Activated CD8-positive, alpha-beta memory T cell treated with anti-CD3 and anti-CD28 coated beads, Interleukin-2, amount 50 U/mL, for 1 hour (primary cell): ENCODE measurements around the gene MPV17.
"Not testable (repeated sequence)": the region's sequence is repeated elsewhere in the genome, so short reads cannot be mapped to it uniquely, and the experiment has no call there.

Experiments used
- DNase-seq: peaks from one replicate; pipeline ENCODE4 v3.0.0-alpha.2; 2020; ENCODE audit errors: extremely low read depth

Gene MPV17

DNA sequence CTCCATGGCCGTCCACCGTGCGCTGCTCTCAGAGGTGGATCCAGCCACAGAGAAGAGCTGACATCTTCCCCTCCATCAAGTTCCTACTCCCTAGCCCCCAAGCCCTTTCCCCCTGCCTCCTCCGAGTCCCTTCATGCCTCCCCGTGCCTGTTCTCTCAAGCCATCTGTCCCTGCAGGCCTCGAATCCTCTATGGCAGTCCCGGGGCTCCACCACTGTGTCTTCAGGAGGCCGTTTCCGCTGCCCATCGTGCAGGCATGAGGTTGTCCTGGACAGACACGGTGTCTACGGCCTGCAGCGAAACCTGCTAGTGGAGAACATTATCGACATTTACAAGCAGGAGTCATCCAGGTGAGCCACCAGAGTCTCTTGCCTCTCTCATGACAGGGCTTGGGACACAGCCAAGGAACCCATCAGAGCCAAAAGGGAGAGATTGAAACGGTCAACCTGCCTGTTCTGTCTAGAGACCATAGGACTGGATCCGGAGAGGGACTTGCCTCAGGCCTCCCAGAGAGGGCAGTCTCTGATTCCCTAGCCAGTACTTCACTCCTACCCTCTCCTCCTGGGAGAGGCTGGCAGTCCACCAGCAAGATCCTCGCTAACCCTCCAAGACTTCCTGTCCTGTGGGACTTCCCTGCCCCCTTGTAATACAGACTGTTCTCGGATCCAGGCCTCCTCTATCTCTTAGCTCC lies 24.4 kb downstream of the MPV17 start:
- no peak for DNase-seq

DNA sequence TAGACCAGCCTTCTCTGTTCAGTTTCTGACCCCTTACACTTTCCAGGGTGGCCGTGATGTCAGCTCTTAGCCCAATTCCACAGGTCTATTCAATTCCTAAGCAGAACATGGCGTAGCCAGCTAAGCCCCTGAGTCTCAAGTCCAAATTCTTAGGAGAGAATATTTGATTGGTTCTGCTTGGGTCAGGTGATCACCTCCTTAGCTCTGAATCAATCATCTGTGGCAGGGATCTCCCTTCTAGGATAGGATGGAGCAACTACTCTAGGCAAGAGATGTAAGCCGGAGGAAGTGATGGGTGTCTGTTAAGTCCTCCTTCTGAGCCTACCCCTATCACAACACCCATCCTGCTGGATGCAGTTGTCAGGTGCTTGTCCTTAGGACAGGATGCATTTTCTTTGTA lies 25.7 kb downstream of the MPV17 start:
- DNase-seq: no peak

DNA sequence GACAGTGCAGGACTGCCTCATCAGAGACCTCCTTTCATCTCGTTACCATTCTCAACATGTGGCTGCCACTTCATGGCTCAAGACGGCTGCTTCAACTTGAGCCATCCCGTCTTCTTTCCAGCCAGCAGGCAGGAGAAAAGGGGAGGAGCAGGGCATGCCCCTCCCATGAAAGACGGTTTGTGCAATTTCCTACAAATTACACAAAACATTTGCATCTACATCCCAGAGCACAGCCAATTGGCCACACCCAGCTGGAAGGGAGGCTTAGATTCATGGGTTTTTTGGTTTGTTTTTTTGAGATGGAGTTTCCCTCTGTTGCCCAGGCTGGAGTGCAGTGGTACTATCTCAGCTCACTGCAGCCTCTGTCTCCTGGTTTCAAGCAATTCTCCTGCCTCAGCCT lies 26.4 kb downstream of the MPV17 start:
- DNase-seq: no peak

DNA sequence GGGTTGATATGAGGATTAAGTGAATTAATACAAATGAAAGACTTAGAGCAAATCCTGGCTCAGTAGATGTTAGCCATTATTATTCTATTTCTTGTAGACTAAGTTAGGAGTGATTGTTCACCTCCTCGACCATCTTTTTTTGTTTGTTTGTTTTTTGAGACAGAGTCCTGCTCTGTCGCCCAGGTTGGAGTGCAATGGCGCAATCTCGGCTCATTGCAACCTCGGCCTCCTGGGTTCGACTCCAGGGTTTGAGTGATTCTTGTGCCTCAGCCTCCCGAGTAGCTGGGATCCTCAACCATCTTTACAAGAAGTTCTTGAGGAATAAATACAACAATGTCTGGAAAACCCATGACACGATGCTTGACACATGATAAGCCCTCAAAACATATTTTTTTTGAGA lies 28.0 kb downstream of the MPV17 start:
- DNase-seq: no peak

DNA sequence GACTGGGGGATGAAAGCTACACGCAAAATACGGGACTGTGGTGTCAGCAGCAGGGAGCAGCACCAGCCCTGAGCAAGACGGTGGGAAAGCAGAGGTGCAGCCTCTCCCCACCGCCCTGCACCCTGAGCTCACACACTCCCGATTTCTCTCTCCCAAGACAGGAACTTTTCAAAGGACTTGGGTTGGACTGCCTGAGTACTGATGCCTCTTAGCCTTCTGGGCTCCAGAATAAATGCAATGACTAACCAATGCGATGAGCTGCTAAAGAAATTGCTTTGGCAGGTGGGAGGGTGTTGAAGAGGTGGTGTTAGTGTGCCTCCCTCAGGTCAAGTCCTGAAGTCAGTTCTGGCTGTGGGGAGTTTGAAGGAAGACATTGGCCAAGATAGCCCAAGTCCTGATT lies 31.0 kb downstream of the MPV17 start:
- DNase-seq: no peak

DNA sequence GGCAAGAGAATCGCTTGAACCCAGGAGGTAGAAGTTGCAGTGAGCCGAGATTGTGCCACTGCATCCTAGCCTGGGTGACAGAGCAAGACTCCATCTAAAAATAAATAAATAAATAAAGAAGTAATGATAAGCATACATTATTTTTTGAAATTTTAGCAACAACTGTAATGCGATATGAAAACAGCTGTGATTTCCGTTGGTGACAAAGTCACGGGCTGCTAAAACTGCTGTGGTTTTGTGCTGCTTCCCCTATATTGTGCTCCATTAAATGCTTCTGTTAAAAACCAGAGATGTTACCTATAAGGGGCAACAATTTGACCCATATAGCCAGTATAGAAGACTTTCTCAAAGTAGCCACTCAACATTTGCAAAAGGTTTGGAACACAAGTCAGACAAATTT lies 32.3 kb downstream of the MPV17 start:
- DNase-seq: no peak

DNA sequence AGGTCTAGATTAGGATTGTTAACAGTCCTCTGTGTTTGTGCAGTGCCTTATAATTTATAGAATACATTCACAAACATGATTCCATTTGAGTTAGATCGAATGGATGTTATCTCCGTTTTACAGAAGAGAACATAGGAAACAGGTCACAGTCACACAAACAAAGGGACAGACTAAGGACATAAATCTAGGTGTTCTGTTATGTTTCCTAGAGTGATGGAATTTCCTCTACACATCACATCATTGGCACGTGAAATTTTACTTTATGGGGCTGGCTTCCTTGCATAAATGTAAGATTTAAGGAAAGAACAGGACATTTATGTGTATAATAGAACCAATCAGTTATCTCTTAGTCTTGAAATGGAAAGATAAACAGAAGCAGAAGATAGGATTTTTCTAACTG lies 34.3 kb downstream of the MPV17 start:
- DNase-seq: no peak

DNA sequence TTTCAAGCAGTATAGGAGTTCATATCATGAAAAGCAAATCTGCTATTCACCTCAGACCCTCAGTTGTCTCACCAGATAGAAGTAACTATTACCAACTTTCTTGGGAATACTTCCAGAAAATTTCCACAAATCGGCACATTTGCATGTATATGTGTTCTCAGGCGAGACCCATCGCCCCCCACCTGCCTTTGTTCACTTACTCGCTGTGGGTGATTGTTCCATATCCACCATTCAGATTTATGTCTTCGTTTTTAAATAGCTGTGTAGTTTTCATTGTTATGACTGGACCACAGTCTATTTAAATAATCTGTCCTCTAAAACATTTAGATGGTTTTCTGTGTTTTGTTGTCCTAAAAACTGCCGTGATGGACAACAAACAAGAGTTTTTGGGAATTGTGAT lies 37.4 kb downstream of the MPV17 start:
- DNase-seq: no peak

DNA sequence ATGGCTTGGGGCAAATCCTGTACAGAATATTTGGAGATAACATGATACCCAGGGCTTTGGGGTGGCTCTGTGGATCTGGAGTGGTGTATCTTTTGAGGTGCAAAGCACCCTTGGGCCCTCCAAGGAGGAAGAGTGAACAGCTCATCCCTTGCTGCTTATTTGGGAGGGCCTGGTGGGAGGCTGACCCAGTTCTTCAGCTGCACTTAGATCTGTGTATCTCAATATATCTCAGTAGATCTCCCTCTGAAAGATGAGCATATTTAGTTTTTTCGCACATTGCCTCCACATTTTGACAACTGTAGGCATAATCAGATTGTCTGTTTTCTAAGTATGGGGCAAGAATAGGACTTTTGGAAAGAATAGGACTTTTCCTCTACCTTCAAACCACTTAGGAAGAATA lies 37.9 kb downstream of the MPV17 start:
- DNase-seq: no peak

DNA sequence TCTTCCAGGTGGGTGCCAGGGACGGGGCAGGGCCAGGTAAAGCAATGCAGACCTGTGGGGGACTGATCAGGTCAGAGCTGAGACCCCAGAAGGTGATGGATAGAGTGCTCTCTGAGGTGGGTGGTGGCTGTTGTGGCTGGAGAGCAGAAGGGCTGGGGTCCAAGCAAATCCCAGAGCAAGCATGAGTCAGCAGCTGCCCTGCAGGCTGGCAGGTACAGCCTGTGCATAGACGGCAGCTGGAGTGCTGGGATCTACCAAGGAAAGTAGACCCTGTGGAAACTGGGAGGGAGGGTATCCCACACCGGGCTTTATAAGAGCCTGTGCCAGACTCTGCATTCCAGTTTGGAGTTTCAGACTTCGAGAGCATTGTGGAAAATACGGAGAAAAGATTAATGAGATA lies 40.0 kb downstream of the MPV17 start:
- DNase-seq: no peak

DNA sequence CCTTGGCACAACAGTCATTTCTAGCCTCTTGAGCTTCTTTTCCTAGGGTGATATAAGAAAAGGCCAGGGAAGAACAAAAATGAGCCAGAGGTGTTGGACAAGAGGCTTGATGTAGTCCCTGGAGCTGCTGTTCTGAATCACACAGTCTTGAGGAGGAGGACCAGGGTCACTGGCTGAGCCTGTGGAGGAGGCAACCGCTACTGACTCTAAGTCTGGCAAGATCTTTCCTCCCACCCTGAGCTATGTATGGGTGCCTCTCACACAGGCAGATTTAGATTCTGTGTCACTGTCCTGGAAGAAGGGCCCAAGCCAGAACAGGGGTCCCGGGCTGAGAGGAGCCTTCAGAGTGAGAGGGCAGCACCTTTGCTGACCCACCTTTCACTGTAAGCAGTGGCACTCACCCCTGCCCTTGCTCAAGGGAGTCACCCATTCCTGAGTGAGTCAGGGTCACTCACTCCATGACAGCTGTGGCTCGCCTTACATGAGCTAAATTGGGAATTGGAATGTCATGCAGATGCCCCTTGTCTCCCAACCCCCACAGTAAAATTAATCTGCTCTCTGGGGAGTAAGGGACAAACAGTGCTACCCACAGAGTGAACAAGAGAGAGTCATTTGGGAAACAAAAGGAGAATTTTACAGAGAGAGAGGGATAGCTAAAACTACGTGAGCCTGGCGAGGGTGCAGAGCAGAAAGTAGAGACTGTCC lies 40.9 kb downstream of the MPV17 start, which contains the start of gene TRIM54:
TSS of gene TRIM54 (plus strand) at position 575 of the 705 bp plus-strand sequence. CDS start 303 bp downstream, outside the sequence.
- DNase-seq: no peak

DNA sequence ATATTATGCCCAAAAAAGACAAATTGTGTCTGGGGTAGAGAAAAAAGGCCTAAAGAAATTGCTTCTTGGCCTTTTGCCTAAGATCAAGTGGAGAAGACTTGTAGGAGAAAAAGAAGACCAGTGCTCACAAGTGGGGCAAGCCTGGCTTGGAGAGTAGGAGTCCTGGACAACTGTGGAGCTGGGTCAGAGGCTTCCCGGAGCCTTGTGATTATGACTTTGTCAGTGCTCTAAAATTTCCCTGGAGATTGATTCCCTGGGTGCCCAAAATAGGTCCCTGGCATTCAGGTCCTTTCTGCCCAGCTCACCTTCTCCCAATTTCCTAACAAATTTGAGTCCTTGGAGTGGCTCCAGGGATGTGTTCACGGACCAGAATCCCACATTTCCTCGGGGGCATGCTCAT lies 41.5 kb downstream of the MPV17 start:
- DNase-seq: no peak

DNA sequence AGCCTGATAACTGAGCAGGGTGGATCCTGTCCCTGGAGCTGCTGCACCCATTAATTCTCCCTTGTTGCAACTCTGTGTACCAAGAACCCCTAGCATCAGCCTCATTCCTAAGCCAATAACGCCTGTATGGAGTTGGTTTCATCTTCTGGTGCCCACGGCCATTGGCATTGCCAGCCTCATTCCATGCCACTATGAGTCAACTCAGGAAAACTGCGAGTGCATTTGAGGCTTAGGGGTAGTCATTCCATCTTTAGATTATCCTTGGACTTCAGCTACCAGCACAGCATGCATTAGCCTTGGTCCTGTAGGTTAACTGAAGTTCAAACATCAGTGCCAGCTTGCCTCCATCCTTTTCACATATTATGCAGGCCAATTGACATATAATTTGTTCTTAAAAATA lies 42.1 kb downstream of the MPV17 start:
- DNase-seq: no peak

DNA sequence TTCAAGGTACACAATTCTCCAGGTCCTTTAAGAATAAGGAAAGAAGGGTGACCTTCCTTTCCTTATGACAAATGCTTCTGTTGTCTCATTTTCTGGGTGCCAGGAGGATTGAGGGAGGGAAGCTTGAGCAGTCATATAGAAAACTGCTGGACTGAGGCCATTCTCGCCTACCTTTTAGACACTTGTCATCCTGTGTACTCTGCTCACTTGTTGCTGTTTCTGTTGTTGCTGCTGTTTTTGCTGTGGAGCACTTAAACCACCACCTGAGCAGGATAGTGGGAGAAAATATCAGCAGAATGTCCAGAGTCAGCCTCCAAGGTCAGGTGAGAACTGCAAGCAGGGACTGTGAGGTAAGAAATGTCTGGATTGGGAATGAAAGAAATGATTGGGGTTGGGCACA lies 44.9 kb downstream of the MPV17 start:
- DNase-seq: no peak

DNA sequence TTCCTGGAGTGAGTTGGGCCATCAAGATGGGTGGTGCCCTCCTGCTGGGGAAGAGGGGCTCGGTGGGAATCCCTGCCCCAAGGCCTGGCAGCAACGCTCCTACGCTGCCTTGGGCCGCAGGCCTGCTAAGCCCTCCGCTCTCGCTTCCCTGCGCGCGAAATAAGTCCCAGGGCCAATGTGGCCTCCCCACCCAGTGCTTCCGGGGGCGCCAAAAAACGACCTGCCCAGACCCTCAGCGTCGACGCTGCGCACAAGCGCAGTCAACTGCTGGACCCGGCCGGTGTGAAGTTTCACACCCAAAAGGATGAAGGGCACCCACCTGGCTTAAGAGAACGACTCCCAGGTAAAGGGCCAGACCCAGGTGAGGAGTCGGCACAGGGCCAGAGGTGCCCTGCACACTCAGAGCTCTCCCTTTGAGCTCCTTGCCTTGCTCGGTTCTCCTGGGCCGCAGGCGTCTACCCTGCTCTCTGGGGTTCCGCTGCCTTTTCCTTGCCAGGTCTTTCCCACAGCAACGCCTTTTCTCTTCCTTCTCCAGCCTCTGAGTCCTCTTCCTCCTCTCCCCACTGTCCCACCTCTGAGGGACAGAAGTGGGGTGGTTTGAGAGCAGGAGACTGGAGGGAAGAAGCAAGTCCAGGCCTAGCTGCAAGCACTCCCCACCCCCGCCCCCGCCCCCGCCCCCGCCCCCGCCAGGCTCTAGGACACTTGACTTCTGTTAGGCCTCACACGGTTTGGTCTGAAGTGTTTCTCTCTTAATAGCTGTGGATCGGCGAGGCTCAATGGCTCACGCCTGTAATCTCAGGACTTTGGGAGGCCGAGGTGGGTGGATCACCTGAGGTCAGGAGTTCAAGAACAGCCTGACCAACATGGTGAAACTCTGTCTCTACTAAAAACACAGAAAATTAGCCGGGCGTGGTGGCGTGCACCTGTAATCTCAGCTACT lies 47.4 kb downstream of the MPV17 start, which contains the start of gene DNAJC5G:
TSS of gene DNAJC5G (plus strand) at position 223 of the 940 bp plus-strand sequence. CDS start 1,296 bp downstream, outside the sequence.
- DNase-seq: no peak

DNA sequence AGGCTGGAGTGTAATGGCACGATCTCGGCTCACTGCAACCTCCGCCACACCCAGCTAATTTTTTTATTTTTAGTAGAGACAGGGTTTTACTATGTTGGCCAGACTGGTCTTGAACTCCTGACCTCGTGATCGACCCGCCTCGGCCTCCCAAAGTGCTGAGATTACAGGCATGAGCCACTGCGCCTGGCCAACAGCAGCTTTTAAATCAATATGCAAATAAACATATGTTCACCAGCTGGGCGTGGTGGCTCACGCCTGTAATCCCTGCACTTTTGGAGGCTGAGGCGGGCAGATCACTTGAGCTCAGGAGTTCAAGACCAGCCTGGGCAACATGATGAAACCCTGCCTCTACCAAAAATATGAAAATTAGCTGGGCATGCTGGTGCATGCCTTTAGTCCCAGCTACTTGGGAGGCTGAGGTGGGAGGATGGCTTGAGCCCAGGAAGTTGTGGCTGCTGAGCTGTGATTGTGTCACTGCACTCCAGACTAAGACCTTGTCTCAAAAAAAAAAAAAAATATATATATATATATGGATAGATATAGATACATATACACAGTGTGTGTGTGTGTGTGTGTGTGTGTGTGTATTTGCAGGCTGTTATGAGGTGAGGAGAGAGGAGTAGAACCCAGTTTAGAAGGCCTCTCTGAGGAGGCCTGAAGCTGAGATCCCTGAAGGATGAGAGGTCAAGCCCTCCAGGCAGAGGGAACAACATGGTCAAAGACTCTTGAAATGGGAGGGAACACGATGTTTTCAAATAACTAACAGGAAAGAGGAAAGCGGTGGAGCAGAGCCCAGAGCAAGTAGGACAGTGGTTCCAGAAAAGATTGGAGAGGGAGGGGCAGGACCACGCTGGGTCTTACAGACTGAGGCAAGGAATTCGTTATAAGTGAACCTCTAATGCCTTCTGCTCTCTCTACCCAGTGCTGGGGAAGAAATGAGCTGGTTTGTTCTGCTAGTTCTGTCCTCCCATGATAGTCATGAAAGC lies 50.1 kb downstream of the MPV17 start:
- not testable (repeated sequence) for DNase-seq

DNA sequence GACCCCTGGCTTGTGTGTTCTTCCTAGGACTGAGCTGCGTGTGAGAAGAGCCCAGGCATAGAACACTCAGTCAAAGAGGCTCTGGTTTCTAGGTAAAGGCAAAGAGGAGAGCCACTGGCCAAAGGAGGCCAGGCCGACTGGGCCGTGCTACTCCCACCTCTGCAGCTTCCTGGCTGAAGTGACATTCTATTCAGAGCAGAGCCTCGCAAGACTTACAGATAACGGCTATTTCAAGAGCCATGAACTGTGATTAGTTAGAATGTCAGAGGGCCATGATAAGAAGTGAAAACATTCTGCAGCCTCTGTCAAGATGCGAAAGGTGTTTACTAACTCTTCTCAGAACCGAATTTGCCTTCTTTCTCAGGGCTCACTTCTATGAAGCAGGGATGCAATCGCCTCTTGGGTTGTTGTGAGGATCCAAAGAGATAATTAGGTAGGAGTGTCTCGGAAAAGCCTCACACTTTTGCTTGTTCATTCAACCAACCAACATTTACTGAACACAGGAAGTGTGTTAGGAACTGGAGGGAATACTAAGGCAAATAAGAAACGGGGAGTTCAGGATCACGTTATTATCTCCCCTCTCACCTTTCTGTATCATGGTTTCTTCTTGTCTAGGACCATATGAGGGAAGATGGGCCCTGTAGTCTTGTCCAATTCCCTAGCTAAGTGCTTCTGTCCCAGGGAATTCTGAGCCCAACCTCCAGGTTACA lies 51.1 kb downstream of the MPV17 start:
- DNase-seq: no peak

DNA sequence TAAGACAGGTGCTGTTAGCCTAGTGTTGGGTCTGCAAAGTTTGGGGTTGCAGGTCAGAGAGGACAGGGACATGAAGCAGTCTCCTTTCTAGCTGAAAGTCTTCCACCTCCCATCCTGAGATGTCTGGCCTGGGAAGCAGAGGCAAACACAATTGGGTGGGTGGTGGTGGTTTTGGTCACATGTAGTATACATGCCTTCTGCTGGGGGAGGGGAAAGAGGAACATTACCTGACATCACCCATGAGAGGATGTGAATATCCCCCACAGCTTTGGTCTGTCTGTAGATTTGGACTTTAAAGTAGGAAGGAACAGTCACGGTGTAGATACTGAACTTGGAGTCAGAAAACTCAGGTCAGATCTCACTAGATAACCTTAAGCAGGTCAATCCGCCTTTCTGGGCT lies 52.2 kb downstream of the MPV17 start:
- no peak for DNase-seq

DNA sequence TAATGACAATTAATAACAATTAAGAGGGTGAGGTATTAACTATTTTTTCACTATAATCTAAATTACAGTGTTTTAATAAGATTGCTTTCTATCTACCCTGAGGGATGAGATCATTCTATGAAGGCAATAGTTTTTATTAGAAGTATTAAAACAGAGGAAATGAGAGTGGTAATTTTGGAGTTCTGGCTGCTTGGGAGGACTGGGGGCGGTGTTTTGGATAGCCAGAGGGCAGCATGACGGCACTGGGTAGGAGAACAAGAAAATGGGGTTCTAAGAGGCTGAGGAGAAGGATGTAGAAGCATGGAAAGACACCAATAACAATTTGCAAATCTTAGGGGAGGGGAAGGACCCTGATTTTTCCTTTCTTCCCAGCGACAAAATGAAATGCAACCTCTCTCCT lies 52.8 kb downstream of the MPV17 start:
- no peak for DNase-seq

DNA sequence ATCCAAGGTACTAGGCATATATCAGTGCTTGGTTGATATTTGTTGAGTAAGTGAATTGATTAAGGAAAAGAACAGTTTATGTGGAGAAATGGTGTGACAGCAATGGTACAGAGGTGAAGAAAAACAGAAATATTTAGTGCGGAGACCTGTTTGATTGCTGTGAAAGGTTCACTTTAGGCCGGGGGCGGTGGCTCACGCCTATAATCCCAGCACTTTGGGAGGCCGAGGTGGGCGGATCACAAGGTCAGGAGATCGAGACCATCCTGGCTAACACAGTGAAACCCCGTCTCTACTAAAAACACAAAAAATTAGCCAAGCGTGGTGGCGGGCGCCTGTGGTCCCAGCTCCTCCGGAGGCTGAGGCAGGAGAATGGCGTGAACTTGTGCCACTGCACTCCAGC lies 54.6 kb downstream of the MPV17 start:
- not testable (repeated sequence) for DNase-seq

DNA sequence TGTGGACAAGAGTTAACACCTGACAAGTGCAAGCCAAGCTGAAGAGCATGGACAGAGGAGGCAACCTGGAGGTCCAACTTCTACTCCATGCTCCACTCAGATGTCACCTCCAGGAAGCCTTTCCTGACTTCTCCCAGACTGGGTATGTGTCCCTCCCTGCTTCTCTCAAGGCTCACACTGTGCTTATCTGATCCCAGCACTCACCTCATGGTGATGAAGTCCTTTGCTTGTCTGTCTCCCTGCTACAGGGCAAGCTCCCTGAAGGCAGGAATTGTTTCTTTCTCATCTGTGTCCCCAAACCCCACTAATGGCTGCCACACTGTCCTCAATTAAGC lies 57.4 kb downstream of the MPV17 start:
- DNase-seq: no peak
